ENCODE data around the gene ARHGAP18.

GRCh38 chr6:129631070-129631469, 78.9 kb downstream of the ARHGAP18 start:
- TF ChIP-seq CTCF (IDR thresholded peaks at IDR 0.05) (no peak), POLR2A (IDR thresholded peaks at IDR 0.05) (no peak)

All from lower leg skin (tissue), 3 donors.